HG02970 (cell line): ENCODE data around the gene DTNBP1.

Experiments used
- ATAC-seq: cut with Tn5 transposase; IDR thresholded peaks from one replicate; pipeline ENCODE4 v1.9.1; 2021; ENCODE audit warnings: mild to moderate bottlenecking, moderate library complexity, moderate number of reproducible peaks; ENCODE audit not compliant: unreplicated experiment, low FRiP score

DTNBP1 gene

DNA sequence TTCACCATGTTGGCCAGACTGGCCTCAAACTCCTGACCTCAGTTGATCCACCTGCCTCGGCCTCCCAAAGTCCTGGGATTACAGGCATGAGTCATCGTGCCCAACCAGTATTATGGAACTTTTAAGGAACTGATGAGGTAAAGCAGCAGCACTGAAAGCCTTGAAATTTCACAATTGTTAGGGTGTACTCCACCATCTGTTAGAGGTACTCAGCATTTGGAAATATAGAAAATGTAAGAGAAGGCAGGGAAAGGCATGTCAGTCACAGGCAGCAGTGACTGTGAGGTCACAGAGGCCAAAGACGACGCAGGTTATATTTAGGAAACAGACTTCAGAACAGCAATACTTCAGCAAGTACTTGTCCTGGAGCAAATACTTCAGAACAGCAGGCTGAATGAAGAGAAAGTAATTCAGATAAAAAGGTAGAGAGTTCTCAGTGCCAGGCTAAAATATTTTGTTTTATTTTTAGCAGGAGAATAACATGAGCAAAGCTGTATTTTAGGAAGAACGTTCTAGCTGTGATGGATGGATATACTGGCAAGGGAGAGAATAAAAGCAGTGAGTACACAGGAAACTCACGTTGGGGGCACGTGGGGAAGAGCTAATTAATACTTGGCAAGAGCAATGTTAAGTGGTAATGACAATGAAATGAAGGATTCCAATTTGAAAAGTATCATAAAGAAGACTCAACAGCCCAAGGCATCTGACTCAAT is 67.2 kb downstream of the DTNBP1 start:
- no peak for ATAC-seq

DNA sequence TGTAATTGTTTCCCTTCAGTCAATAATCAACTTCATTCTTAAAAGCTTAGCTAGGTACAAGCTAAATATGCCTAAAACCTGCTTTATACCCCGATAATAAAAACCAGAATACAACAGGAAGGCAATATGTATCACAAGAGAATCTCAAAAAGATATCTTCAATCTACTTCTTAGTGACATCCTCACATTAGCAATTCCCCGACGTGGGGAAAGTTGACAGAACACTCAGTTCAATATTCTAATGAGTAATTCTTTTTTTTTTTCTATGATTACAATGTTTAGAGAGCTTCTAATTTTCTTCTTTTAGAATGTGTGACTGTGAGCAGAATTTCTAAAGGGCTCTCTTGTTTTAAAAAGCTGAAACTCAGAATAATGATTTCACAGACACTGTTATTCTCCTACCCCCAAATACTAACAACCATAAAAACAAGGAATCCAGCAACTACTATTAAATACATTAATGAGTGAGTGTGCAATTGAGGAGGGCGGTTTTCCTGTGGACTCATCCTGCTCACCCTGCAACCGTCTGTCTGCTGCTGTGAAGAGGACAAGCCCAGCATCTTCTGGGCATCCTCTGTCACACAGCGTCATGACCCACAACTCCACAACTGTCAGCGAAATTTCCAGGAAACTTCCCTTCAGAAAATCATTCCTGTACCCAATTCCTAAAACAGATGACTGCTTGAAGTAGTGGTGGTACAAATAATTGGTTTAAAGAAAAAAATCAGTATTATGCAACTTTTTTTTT is 68.1 kb downstream of the DTNBP1 start:
- no peak for ATAC-seq

- no peak for ATAC-seq
Observed at GRCh38 chr6:15593798-15594197, 69.0 kb downstream of the DTNBP1 start.

GRCh38 chr6:15592610-15593009 is 70.2 kb downstream of the DTNBP1 start:
- ATAC-seq, result no peak

DNA sequence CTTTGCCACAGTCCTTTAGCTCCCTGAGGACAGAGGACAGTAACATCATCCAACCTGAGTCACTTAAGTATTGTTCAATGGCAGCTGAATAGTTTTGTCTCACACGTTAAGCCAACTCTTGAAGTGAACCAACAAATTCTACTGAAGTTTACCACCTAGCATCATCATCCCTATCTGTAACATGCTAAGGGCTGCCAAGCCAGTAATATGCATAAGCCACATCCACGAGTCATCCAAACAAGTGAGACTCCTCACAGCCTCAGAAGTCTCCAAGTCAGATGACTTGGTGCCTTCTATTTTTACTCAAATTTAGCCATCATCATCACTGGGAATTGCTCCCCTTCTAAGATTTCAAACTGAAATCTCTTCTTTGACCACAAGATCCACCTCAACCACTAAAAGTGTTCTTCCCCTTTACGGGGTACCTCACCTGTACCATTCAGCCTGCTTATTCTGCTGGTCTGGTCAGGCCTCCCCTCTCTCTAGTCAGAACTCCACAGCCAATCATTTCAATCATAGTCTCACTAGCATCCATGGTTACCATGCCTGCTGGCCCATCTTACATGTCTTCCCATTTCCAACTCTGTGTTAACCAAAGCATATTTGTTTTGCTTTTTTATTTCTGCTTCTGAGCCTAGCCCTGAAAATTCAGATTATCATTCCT is 73.7 kb downstream of the DTNBP1 start:
- no peak for ATAC-seq

- no peak for ATAC-seq
Observed at GRCh38 chr6:15586503-15586902, 76.3 kb downstream of the DTNBP1 start.

- ATAC-seq, result no peak
Observed at GRCh38 chr6:15585760-15586214, 77.0 kb downstream of the DTNBP1 start.

DNA sequence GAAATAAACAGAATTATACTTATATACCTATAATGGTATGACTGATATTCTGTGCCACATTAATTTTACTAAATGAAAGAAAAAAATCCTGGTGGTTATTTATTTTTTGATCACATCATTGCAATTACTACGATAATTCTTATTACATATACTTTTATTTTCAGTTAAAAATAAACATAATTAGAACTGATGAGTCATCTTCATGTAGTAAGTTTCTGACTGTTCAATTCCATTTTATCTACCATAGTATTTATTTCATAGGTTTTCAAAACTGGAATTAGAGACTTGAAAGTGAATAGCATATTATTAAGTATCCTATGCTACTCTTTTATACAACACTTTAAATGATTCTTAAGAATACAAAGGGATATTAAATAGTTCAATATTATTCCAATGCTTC is 80.3 kb downstream of the DTNBP1 start:
- no peak for ATAC-seq

DNA sequence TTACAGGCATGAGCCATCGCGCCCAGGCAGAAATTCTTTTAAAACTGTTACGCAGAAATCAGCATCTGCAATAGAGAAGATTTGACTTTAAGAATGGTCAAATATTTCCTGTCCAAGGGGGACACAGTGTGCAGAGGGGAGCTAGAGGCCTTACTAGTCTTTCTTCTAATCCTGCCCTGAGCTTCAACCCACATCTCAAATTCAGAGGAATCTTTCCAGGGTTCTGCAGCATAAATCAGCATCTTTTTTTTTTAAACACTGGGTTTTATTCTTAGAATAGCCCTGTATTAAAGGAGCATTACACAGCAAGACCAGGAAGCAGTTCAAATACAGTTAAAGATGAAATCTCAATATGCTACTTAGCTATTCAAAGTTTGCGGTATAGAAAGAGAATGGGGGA is 81.1 kb downstream of the DTNBP1 start:
- no peak for ATAC-seq

- ATAC-seq, result no peak
Observed at GRCh38 chr6:15580326-15580725, 82.5 kb downstream of the DTNBP1 start.

DNA sequence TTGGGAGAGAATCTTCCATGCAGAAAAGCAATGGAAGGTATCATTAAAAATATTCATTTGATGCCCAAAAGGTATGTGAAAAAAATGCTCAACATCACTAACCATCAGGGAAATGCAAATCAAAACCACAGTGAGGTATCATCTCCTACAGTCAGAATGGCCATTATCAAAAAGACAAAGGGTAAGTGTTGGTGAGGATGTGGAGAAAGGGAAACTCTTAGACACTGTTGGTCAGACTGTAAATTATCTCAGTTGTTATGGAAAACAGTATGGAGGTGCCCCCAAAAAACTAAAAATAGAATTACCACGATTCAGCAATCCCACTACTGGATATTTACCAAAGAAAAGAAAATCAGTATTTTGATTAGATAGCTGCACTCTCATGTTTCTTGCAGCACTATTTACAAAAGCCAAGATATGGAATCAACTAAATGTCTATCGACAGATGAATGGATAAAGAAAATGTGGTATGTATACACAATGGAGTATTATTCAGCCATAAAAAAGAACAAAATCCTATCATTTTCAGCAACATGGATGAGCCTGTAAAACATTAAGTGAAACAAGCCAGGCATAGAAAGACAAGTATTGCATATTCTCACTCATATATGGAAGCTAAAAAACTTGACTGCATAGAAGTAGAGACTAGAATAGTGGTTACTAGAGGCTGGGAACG is 84.0 kb downstream of the DTNBP1 start:
- no peak for ATAC-seq

DNA sequence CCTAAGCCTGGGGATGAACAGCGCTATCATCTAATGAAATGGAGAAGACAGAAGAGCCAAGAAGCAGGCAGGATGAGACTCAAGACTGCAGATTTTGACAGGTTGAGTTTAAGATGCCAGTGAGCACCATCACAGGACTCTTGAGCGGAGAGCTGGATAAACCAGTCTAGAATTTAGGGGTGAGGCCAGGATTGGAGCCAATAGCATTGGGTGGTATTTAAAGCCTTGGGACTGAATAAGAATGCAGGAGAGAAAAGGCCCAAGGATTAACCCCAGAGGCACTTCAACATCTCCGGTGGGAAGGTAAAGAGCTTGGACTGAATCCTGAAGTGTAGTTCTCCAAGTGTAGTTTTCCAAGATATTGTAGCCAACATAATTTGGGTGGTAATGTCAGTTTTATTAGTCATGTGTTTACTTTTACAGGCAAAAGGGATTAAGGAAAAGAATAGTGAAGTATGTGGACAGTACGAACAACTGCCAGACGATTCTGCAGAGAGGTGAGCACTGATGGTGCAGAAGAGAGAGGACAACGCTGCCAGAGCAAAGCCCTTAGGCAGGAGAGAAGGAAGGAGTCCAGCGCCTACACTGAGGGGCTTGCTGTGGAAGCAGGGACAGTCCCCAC is 85.2 kb downstream of the DTNBP1 start:
- no peak for ATAC-seq

DNA sequence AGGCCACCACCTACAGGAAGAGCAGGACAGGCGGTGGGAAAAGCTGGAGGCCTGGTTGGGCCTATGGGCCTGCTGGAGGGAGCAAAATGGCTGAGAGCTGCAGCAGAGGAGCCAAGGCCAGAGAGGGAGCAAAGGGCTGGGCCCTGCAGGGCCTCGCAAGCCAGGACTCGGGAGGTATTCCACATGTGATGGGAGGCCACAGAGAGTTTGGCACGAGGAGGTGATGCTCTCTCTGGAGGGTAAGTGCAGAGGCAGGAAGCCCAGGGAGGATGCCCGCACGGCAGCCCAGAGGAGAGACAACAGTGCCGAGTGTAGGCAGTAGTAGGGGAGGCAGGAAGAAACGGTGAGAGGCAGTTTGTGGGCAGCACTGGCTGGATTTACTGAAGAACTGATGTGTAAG is 85.7 kb downstream of the DTNBP1 start:
- ATAC-seq, result no peak

DNA sequence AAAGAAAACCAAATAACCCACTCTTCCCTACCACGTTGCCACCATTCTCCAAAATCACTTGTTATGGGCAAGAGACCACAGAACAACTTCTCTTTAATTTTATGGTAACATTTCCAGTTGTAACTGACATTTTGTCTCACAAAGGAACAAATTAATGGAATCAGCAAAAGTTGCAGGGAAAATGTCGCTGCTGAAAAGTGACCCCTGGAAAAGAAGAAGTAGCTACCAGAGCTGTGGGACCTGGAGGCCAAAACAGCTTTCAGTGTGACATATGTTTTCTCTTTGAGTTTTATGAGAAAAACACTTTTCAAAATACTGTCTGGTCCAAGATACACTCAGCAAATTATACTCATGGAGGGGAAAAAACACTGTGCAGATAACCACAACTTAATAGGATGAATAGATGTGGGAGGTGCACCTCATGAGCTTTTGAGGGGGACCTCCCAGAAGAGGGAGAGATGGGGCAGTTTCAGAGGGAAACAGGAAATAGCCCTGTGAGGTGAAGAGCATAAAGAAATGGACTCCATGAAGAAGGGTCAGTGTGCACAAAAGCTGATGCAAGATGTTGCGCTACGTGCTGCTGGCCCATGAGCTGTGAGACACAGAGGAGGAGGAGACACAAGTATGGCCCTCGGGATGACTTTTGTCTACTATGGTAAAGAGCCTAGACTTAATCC is 87.3 kb downstream of the DTNBP1 start:
- ATAC-seq, result no peak

DNA sequence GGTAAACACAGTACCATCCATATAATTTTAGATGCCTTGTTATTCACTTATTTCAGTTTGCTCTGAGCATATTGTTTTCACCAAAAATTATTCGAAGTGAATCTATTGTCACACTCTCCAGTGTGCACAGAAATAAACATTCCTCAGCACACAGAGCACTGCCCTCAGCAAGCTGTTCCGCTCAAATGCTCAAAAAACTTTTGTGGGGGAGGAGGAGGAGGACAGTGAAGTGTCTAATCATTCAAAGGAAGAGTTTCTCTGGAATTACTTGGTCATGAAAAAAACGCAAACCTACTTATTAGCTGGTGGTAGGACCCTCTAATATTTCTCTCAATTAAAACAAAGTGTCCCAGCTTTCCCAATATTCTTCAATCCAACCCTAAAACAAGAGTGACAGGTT is 88.3 kb downstream of the DTNBP1 start:
- ATAC-seq, result no peak

GRCh38 chr6:15574023-15574422 is 88.8 kb downstream of the DTNBP1 start:
- no peak for ATAC-seq

GRCh38 chr6:15573384-15573783 is 89.4 kb downstream of the DTNBP1 start:
- no peak for ATAC-seq

DNA sequence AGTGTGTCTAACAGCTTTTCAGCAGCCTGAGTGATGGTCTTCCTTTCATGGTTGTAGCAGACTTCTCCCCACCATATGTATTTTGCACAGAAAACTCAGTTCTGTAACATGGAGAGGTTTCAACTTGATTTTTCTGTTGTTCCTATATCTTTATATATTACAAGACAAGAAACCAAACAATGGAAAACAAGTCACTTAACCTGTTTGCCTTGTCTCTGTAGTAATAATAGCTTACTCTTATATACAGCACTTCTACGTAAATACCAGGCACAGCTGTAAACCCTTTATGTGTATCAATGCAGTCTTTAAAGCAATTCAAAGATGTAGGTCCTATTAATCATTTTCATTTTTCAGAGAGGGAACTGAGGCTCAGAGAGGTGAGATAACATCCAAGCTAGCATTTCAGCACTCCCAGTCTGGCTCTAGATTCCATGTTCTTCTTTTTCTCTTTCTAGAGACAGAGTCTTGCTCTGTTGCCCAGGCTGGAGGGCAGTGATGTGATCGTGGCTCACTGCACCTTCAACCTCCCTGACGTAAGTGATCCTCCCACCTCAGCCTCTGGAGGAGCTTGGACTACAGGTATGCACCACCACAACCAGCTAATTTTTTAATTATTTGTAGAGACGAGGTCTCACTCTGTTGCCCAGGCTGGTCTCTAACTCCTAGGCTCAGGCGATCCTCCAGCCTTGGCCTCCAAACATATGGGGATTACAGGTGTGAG is 90.4 kb downstream of the DTNBP1 start:
- no peak for ATAC-seq

DNA sequence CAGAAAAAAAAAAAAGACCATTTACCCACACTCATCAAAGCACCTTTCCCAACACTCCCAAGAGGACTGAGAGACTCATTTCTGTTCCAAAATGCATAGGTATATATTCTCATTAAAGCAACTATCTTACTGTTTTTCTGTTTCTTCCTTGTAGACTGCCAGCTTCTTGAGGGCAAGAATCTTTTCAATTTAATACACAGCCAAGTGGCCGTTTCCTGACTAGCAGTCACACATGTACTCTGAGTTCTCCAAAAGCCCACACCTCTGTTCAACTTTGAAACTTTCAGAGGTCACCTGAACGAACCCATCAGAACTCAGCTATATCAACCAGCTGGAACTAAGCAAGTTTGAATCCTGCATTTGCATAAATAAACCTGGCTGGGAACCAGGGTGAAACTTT is 92.7 kb downstream of the DTNBP1 start:
- ATAC-seq, result no peak
